WI38 (cell line): Measurements from ENCODE around the gene SLC6A9.

ENCODE experiments used
- H3K4me3 ChIP-seq: 2 replicates; pipeline ENCODE4 v1.5.1; 2011; ENCODE audit warnings: low read depth, mild to moderate bottlenecking, control low read depth, low read length
- CTCF ChIP-seq: IDR thresholded peaks from 2 replicates; pipeline ENCODE4 v1.5.1; 2012; ENCODE audit warnings: low read depth, mild to moderate bottlenecking, control low read depth, low read length

Gene SLC6A9

GRCh38 chr1:44020464-44020863 is 10.8 kb downstream of the SLC6A9 start:
- TF ChIP-seq CTCF = no peak
- no peak overlapping the region for H3K4me3 ChIP-seq

GRCh38 chr1:44019466-44019948 is 11.8 kb downstream of the SLC6A9 start:
- H3K4me3 ChIP-seq = no peak overlapping the region
- TF ChIP-seq CTCF = no peak

- no peak for TF ChIP-seq CTCF
These were observed 14.3 kb downstream of the SLC6A9 start for GRCh38 chr1:44016890-44017400.

GRCh38 chr1:44016041-44016889 is 15.0 kb downstream of the SLC6A9 start:
- TF ChIP-seq CTCF = no peak
- H3K4me3 ChIP-seq = no peak overlapping the region

More at GRCh38 chr1:44016890-44017400, 14.3 kb downstream of the SLC6A9 start:
- no peak overlapping the region for H3K4me3 ChIP-seq

GRCh38 chr1:44015206-44015605 is 16.1 kb downstream of the SLC6A9 start:
- no peak for TF ChIP-seq CTCF
- H3K4me3 ChIP-seq = no peak overlapping the region

- H3K4me3 ChIP-seq = no peak overlapping the region
- no peak for TF ChIP-seq CTCF
These were observed 16.7 kb downstream of the SLC6A9 start for GRCh38 chr1:44014365-44015104.

- H3K4me3 ChIP-seq = no peak overlapping the region
- TF ChIP-seq CTCF = no peak
These were observed 17.3 kb downstream of the SLC6A9 start for GRCh38 chr1:44013949-44014348.
